K562 (cell line): ENCODE data around the gene JADE3. TPM values are rescaled to one million over a fixed set of nuclear protein-coding genes. Genes with fewer than 3 reads are reported as not detected.

Source experiments
- ATAC-seq: fragments of 200-7000 bp; cut with Tn5 transposase; 3 replicates; pipeline ENCODE4 v1.9.1; 2020; ENCODE audit warnings: moderate library complexity
- BruUV-seq: library from RNA; stranded (reverse); fragments of 400-500 nt; replicated peaks from 2 replicates; lab custom pipeline; 2021; lab: Mats Ljungman, UMichigan
- CTCF ChIA-PET: fragments of 300-600 bp; formaldehyde crosslinking; extraction: SDS; loops from one replicate; lab custom pipeline; 2021; ENCODE audit warnings: low intra/inter-chr PET ratio; lab: Yijun Ruan, JAX
- POLR2A ChIA-PET: fragments of 300-600, 350-650 bp; sonication (Branson Sonifier 250); formaldehyde crosslinking; extraction: SDS; loops from one replicate; lab custom pipeline; 2021; ENCODE audit warnings: antibody characterized with exemption, inconsistent platforms; lab: Yijun Ruan, JAX
- DNase-seq, 4 experiments: peaks; one replicate each; pipeline versions ENCODE4 v3.0.0 to v3.0.0-alpha.2; 2011 to 2018; ENCODE audit warnings: low spot score in 3 of 4, mixed read lengths in 3 of 4; ENCODE audit errors: extremely low read depth in 1 of 4
- FAIRE-seq: peaks from 2 replicates; lab custom pipeline; 2011; peaks lifted over from hg19 to GRCh38; lab: Jason Lieb, UNC
- H2AFZ ChIP-seq: 2 replicates; pipeline ENCODE4 v1.6.0; 2011; ENCODE audit warnings: low read depth, low read length, control low read depth, inconsistent platforms
- H3K27ac ChIP-seq: fragments of 200-600 bp; 3 replicates; pipeline ENCODE4 v1.8.0; 2011; ENCODE audit warnings: low read depth, mild to moderate bottlenecking, control low read depth, inconsistent platforms, low read length, moderate library complexity, mixed read lengths; ENCODE audit errors: extremely low read depth
- H3K27me3 ChIP-seq, 2 experiments: fragments of 300-600 bp in 1 of 2; 2 replicates in 1 of 2; 3 replicates in 1 of 2; pipeline versions ENCODE4 v1.6.0 to v1.8.0; 2011; ENCODE audit warnings: inconsistent platforms in 2 of 2, low read length in 2 of 2, mild to moderate bottlenecking in 1 of 2, mixed read lengths in 1 of 2, moderate library complexity in 1 of 2; ENCODE audit not compliant: control insufficient read depth in 2 of 2, insufficient read depth in 2 of 2
- H3K36me3 ChIP-seq: fragments of 300-600 bp; 3 replicates; pipeline ENCODE4 v1.8.0; 2011; ENCODE audit warnings: mild to moderate bottlenecking, low read length, inconsistent platforms; ENCODE audit not compliant: control insufficient read depth, insufficient read depth
- H3K4me1 ChIP-seq, 2 experiments: fragments of 200-600 bp in 1 of 2; replicated peaks in 1 of 2; 2 replicates in 1 of 2; 3 replicates in 1 of 2; pipeline versions ENCODE4 v1.5.1 to v1.8.0; 2011; ENCODE audit warnings: inconsistent platforms in 2 of 2, low read length in 2 of 2, mild to moderate bottlenecking in 1 of 2, mixed read lengths in 1 of 2, moderate library complexity in 1 of 2; ENCODE audit not compliant: control insufficient read depth in 2 of 2, insufficient read depth in 2 of 2
- H3K4me2 ChIP-seq: 2 replicates; pipeline ENCODE4 v1.6.1; 2011; ENCODE audit warnings: low read length, control low read depth, inconsistent platforms, mixed read lengths; ENCODE audit not compliant: insufficient read depth
- H3K4me3 ChIP-seq: fragments of 200-600 bp; sonication (generic), shearing (Covaris generic); 2 replicates; pipeline ENCODE4 v1.5.1; 2016; ENCODE audit warnings: control low read depth, inconsistent platforms
- H3K79me2 ChIP-seq: fragments of 200-600 bp; 3 replicates; pipeline ENCODE4 v1.8.0; 2011; ENCODE audit warnings: low read length, inconsistent platforms; ENCODE audit not compliant: control insufficient read depth, insufficient read depth
- H3K9ac ChIP-seq, 2 experiments: 2 replicates each; pipeline versions ENCODE4 v1.6.0 to v1.6.1; 2011; ENCODE audit warnings: low read depth in 2 of 2, low read length in 2 of 2, control low read depth in 1 of 2, inconsistent platforms in 1 of 2, mild to moderate bottlenecking in 1 of 2, mixed read lengths in 1 of 2; ENCODE audit not compliant: insufficient read depth in 1 of 2
- H3K9me1 ChIP-seq: one replicate; pipeline ENCODE4 v1.6.0; 2011; ENCODE audit warnings: inconsistent platforms, mild to moderate bottlenecking, low read length, moderate library complexity; ENCODE audit not compliant: control insufficient read depth, insufficient read depth
- H3K9me3 ChIP-seq: replicated peaks from 2 replicates; pipeline ENCODE4 v1.5.1; 2011; ENCODE audit warnings: low read depth, low read length, inconsistent platforms; ENCODE audit not compliant: control insufficient read depth, insufficient read depth
- H4K20me1 ChIP-seq: replicated peaks from 2 replicates; pipeline ENCODE4 v1.6.1; 2011; ENCODE audit warnings: low read length, inconsistent platforms, mixed read lengths; ENCODE audit not compliant: control insufficient read depth, insufficient read depth
- ARHGAP35 ChIP-seq: fragments of 450-650 bp; IDR thresholded peaks from 2 replicates; pipeline ENCODE4 v1.6.1; 2018; ENCODE audit not compliant: partially characterized antibody
- ARID3B ChIP-seq: fragments of 250-450 bp; sonication (Bioruptor Pico); IDR thresholded peaks from 2 replicates; pipeline ENCODE4 v1.4.0; 2020; ENCODE audit warnings: borderline replicate concordance
- CBX5 ChIP-seq: IDR thresholded peaks from 2 replicates; pipeline ENCODE4 v1.6.1; 2014; ENCODE audit warnings: low read depth, borderline replicate concordance
- COPS2 ChIP-seq: fragments of 450-650 bp; conservative IDR thresholded peaks from 2 replicates; pipeline ENCODE4 v1.6.1; 2016; ENCODE audit warnings: mild to moderate bottlenecking, moderate library complexity
- DEAF1 ChIP-seq: fragments of 450-650 bp; formaldehyde crosslinking; IDR thresholded peaks from 2 replicates; pipeline ENCODE4 v1.4.0; 2020; ENCODE audit warnings: mild to moderate bottlenecking, moderate library complexity
- E2F6 ChIP-seq, 2 experiments: IDR thresholded peaks; 2 replicates each; pipeline ENCODE4 v1.6.1; 2011; ENCODE audit warnings: borderline replicate concordance in 1 of 2, control low read depth in 1 of 2, low read depth in 1 of 2, low read length in 1 of 2, mild to moderate bottlenecking in 1 of 2, mixed read lengths in 1 of 2, moderate library complexity in 1 of 2; ENCODE audit not compliant: insufficient read depth in 1 of 2, insufficient read length in 1 of 2, poor library complexity in 1 of 2, severe bottlenecking in 1 of 2; ENCODE audit errors: extremely low read depth in 1 of 2
- IFI16 ChIP-seq: fragments of 250-450 bp; sonication (Bioruptor Pico); IDR thresholded peaks from 2 replicates; pipeline ENCODE4 v2.1.2; 2022; ENCODE audit warnings: mild to moderate bottlenecking, inconsistent platforms
- MNT ChIP-seq, 2 experiments: fragments of 450-650 bp; conservative IDR thresholded peaks; 2 replicates each; pipeline ENCODE4 v1.6.1; 2017; ENCODE audit warnings: mild to moderate bottlenecking in 2 of 2, moderate library complexity in 2 of 2
- NCOA1 ChIP-seq: fragments of 450-650 bp; IDR thresholded peaks from 2 replicates; pipeline ENCODE4 v1.6.1; 2016; ENCODE audit warnings: low read depth
- RBM22 ChIP-seq: fragments of 200-400 bp; formaldehyde crosslinking; IDR thresholded peaks from 2 replicates; pipeline ENCODE4 v1.6.1; 2018; ENCODE audit warnings: low read length, low read depth; ENCODE audit not compliant: poor library complexity, severe bottlenecking
- ZNF212 ChIP-seq: fragments of 450-650 bp; formaldehyde crosslinking; IDR thresholded peaks from 2 replicates; pipeline ENCODE4 v1.4.0; 2020; ENCODE audit warnings: mild to moderate bottlenecking
- ZNF232 ChIP-seq: sonication (generic); formaldehyde crosslinking; IDR thresholded peaks from 2 replicates; pipeline ENCODE4 v1.8.0; 2022; ENCODE audit warnings: mild to moderate bottlenecking, missing genetic modification reagents
- ZNF740 ChIP-seq, 3 experiments: fragments of 200-800 bp in 1 of 3; sonication (Bioruptor generic) in 1 of 3; sonication (generic) in 1 of 3; formaldehyde crosslinking in 1 of 3; IDR thresholded peaks; 2 replicates each; pipeline versions ENCODE4 v1.6.1 to v1.8.0; 2016 to 2022; ENCODE audit warnings: mild to moderate bottlenecking in 2 of 3, missing compliant biosample characterization in 2 of 3, missing genetic modification characterization in 2 of 3, missing genetic modification reagents in 1 of 3
- ZNF764 ChIP-seq: fragments of 250-450 bp; sonication (Bioruptor Pico); IDR thresholded peaks from 2 replicates; pipeline ENCODE4 v1.4.0; 2020; ENCODE audit warnings: low read depth, mild to moderate bottlenecking, moderate library complexity
- WGBS: fragments of 100-300 bp; shearing (Covaris generic); methylation state at CpG from one replicate; pipeline ENCODE4 v1.1.6; 2016; ENCODE audit warnings: low coverage, mixed read lengths; ENCODE audit not compliant: insufficient coverage; ENCODE audit errors: missing lambda C conversion rate; 5-methylcytosine and 5-hydroxymethylcytosine counted together
- in situ Hi-C: fragments of 300-500 bp; cut with MboI; formaldehyde crosslinking; loops from 4 replicates; pipeline ENCODE4 v1.15.0; 2018; ENCODE audit warnings: inconsistent platforms, mixed read lengths
- intact Hi-C: fragments of 100-400 bp; cut with micrococcal nuclease; formaldehyde crosslinking; loops from 2 replicates; pipeline ENCODE4 v1.14.2; 2022
- polyA plus RNA-seq, 8 experiments: library from polyadenylated mRNA; depleted of rRNA in 4 of 8; stranded (reverse) in 5 of 8; unstranded in 3 of 8; fragments of >200 nt; fragmentation: Nextera tagmentation in 2 of 8; fragmentation: Illumina TruSeq in 1 of 8; extraction: Ambion mirVana in 2 of 8; extraction: Trizol in 1 of 8; gene quantifications; 2 replicates each; pipeline versions ENCODE4 v1.2.1 to v1.2.3, GENCODE V29; 2011 to 2014; ENCODE audit warnings: inconsistent platforms in 1 of 8, missing spikeins in 1 of 8
- total RNA-seq, 7 experiments: library from RNA; depleted of rRNA in 6 of 7; stranded (reverse); fragments of >200 nt in 6 of 7; fragmentation: Illumina TruSeq in 2 of 7; extraction: Trizol in 2 of 7; gene quantifications; 2 replicates each; pipeline versions ENCODE4 v1.2.1 to v1.2.3, GENCODE V29; 2011 to 2021; ENCODE audit warnings: low replicate concordance in 1 of 7

Gene JADE3
- total and polyA plus RNA-seq, 9 of the 15 experiments (the other 6 are each of a cell fraction or from before 2014, with no cell fraction given): 2.6 to 10.0 (median 7.0) TPM

GRCh38 chrX:47061238-47061919 is 149.2 kb downstream of the JADE3 start:
- H3K9ac ChIP-seq: no peak overlapping the region
- H4K20me1 ChIP-seq: no peaks in the 10 kb centered on the region
- H3K79me2 ChIP-seq: no peaks in the 10 kb centered on the region
- in situ Hi-C loops: no loop called here
- no peaks in the 10 kb centered on the region for H3K36me3 ChIP-seq
- no peak overlapping the region for H2AFZ ChIP-seq
- H3K4me1 ChIP-seq: peaks cover 0 to 3% of the 10 kb centered on the region in 2 experiments; a peak in 1 of 5 replicates
- CTCF ChIA-PET: no interaction called here
- POLR2A ChIA-PET: no interaction called here
- H3K4me2 ChIP-seq: no peak overlapping the region
- 20% methylated on average over 2 of the region's 2 CpGs for WGBS
- no TSS peak for BruUV-seq
- H3K9me1 ChIP-seq: no peaks in the 10 kb centered on the region
- H3K9me3 ChIP-seq: no peaks in the 10 kb centered on the region
- no peak overlapping the region for H3K27ac ChIP-seq
- DNase-seq (no peak), ATAC-seq (no peak), FAIRE-seq (no peak)
- intact Hi-C loops: no loop called here
- no peak overlapping the region for H3K4me3 ChIP-seq
- 0 out of 5 replicates have a peak, but pooled peaks cover 0 to 4% of the 10 kb centered on the region in 2 experiments for H3K27me3 ChIP-seq
- TF ChIP-seq IFI16 (CRISPR knock-in tag): no peak
- TF ChIP-seq DEAF1 (CRISPR knock-in tag): no peak
- TF ChIP-seq ZNF740 (CRISPR knock-in tag; IDR thresholded peaks at IDR 0.05): no peak
- no peak for TF ChIP-seq ZNF740 (tag; IDR thresholded peaks at IDR 0.05)
- TF ChIP-seq ARID3B (CRISPR knock-in tag): no peak
- TF ChIP-seq ARHGAP35: no peak
- no peak for TF ChIP-seq E2F6 (IDR thresholded peaks at IDR 0.05; ENCODE audit: borderline replicate concordance in 1 of 2, extremely low read depth in 1 of 2, insufficient read depth in 1 of 2, insufficient read length in 1 of 2, low read depth in 1 of 2, low read length in 1 of 2, poor library complexity in 1 of 2, severe bottlenecking in 1 of 2)
- no peak for TF ChIP-seq ZNF212 (CRISPR knock-in tag)
- TF ChIP-seq NCOA1: no peak
- TF ChIP-seq COPS2: no peak
- TF ChIP-seq ZNF232 (CRISPR knock-in tag): no peak
- no peak for TF ChIP-seq MNT (conservative IDR thresholded peaks at IDR 0.05)
- no peak for TF ChIP-seq CBX5
- no peak for TF ChIP-seq ZNF764 (CRISPR knock-in tag)
- TF ChIP-seq RBM22: no peak
